ENCODE measurements around the gene AGPAT1.
"Not testable (repeated sequence)": the region's sequence is repeated elsewhere in the genome, so short reads cannot be mapped to it uniquely, and the experiment has no call there.

AGPAT1 gene

DNA sequence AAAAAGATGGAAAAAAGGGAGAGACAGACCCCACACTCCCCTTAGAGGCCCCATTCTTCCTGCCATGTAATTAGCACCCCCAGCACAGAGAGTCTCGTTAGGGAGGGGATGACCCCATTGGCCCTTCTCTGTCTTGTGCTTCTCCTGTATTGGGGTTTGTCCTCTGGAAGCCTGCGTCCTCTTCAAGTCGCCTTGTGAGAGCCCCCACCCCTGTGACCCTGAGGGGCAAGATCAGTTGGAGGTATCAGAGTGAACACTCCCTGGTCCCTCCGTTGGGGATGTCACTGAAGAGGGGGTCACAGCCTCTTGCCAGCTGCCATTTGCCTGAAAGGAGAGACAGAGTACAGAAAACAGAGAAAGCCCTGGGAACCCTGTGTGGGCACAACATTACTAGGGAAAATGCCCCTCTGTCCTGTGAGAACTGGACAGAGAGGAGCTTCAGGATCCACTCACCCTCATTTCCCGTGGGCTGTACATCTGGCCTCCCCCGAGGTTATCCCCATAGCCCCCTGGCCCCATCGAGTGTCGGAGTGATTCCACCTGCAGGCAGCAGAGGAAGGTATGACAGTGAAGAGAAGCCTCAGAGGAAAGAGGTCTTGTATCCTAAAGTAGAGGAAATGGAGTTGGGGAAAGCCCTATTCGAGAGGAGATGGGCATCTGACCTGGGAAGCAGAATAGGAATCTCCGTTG, 10.4 kb upstream of the AGPAT1 start:
- DNase-seq (ENCODE audit: low read depth) = not testable (repeated sequence)

DNA sequence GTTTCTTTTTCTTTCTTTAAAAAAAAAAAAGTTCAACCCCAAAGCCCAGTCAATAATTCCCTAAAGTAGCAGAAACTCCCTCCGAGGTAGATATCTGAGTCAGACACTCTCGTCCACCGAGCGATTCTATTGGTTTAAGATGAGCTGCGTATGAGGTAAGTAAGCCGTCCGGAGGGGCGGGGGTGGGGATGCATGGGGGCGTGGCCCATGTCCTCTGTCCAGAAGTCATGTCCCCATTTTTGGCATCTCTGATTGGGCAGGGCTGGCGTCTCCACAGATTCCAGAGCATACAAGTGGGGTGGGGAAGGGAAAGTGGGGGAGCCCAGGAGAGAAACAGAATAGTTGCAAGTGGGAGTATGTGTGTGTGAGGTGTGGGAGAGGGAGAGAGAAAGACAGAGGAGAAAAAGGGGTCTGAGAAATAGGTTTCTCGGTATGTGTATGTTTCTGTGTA, 9.8 kb upstream of the AGPAT1 start:
- peak; percentile 87 for DNase-seq (ENCODE audit: low read depth)

DNA sequence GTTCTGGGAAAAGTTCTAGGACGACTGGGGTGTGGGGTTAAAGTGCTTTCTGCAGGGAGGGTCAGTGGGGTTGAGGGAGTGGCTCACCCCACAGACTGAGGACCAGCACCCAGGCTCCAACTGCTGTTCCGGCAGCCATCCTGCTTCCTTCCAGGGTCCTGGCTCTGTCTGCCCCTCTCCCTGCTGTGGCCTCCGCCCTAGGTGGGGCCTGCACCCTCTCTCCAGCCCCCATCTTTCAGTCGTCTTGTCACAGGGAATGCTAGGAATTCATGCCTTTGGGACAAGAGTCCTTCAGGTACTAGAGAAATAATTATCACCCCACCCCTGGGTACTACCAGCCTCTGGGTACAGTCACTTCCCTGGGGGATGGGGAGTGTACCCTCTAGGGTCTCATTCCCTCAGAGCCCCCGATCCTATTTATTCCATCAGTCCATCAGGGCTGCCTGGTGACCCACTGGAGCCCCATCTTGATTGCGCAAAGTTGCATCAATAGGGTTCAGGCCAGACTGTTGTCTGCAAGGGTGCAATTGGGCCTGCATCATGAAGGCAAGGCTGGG, 8.3 kb upstream of the AGPAT1 start, which contains the start of gene AGER:
Gene AGER (minus strand): TSS at position 170 of the 557 bp plus-strand sequence. CDS start 31 bp downstream, at position 139.
- no peak for DNase-seq (ENCODE audit: low read depth)

DNA sequence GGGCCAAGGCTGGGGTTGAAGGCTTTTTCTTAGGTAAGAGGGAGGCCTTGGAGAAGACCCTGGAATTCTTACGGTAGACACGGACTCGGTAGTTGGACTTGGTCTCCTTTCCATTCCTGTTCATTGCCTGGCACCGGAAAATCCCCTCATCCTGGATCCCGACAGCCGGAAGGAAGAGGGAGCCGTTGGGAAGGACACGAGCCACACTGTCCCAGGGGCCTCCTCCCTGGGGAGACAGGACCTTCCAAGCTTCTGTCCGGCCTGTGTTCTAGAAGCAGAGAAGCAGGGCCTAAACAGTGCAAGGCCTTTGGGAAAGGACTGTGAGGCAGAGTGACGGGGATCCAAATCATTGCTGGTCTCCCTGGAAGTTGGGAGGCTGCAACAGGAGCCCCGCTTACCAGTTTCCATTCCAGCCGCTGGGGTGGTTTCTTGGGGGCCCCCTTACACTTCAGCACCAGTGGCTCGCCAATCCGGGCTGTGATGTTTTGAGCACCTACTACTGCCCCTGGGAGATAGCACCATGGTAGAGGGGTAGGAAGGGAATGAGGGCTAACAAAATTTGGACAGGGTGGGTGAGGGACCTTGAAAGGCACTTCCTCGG, 7.7 kb upstream of the AGPAT1 start:
- DNase-seq (ENCODE audit: low read depth) = no peak

DNA sequence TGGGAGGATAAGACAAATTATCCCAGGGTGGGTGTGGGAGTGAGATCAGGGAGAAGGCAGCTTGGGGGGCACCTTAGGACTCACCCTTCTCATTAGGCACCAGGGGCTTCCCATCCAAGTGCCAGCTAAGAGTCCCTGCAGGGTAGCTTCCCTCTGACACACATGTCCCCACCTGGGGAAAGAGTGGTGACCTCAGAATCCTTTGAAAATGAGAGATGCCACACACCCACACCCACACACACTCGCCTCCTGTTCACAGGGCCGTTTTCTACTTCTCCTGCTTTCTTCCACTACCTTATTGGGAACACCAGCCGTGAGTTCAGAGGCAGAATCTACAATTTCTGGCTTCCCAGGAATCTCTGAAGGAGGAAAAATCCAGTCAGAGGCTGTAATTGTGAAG, 7.1 kb upstream of the AGPAT1 start:
- DNase-seq (ENCODE audit: low read depth) = no peak

DNA sequence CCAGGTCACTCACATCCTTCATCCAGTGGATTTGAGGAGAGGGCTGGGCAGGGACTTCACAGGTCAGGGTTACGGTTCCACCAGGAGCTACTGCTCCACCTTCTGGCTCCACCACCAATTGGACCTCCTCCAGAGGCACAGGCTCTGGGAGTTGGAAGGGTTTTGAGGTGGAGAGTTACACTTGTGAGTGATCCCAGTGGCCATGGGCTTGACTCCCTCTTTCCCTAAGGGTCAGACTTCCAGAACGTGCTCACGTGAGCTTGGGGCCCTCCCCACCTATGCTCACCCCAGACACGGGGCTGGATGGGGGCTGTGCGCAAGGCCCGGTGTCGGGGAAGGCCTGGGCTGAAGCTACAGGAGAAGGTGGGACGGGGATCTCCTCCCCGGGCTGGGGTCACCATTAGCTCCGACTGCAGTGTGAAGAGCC, 6.7 kb upstream of the AGPAT1 start:
- DNase-seq (ENCODE audit: low read depth) = no peak

DNA sequence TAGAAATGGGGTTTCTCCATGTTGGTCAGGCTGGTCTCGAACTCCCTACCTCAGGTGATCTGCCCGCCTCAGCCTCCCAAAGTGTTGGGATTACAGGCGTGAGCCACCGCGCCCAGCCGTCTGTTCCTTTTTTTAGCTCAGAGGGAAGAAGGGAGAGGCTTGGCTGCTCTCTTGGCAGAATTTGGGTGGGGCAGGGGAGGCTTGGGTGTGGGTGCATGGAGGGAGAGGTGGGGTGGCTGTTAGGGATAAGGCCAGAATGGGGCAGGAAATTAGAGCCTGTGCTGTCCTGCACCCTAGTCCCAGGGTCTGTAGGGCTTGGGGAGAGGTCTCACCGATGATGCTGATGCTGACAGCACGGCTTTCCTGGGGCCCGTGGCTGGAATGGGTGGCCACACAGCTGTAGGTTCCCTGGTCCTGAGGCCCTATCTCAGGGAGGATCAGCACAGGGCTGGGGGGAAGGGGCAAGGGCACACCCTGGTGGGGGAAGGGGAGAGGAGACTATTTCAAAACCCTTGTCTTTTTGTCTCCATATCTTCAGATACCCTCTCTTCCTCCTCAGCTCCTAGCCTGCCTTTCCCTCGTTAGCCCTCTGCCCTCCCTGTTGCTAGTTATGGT, 6.1 kb upstream of the AGPAT1 start:
- no peak for DNase-seq (ENCODE audit: low read depth)

DNA sequence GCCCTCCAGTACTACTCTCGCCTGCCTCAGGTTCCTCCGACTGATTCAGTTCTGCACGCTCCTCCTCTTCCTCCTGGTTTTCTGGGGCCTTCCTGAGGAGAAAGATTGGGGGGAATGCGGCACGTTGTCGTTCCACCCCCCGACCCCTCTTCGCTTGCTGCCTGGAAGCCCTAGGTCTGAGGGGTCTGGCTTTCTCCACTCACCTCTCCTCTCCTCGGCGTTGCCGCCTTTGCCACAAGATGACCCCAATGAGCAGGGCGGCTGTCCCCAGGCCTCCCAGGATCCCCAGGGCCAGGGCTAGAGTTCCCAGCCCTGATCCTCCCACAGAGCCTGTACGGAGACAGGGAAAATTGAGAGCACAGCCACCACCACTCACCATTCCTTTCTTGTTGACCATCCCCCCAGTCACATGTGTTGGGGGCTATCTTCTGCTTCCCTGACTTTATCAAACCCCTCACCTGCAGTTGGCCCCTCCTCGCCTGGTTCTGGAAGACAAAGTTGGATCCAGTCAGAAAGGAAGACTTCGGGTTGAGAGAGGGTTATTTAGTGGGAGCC, 5.3 kb upstream of the AGPAT1 start:
- DNase-seq (ENCODE audit: low read depth) = no peak

DNA sequence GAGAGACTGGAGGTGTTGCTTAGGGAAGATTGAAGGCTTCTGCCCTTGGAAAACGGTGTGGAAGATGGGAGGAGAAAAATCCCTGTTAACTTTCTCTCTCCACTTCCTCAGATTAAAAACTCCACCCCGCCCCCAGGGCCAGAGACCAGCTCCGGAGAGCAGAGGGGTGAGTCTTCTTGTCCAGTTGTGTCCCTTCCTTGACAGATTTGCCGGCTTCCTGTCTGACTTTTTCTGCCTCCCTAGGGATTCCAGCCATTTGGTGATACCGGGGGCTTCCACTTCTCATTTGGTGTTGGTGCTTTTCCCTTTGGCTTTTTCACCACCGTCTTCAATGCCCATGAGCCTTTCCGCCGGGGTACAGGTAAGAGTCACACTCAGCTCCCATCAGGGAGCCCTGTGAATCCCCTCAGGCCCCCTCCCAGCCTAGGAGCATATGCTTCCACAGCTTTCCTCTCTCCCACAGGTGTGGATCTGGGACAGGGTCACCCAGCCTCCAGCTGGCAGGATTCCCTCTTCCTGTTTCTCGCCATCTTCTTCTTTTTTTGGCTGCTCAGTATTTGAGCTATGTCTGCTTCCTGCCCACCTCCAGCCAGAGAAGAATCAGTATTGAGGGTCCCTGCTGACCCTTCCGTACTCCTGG, 4.0 kb upstream of the AGPAT1 start:
- DNase-seq (ENCODE audit: low read depth) = no peak

DNA sequence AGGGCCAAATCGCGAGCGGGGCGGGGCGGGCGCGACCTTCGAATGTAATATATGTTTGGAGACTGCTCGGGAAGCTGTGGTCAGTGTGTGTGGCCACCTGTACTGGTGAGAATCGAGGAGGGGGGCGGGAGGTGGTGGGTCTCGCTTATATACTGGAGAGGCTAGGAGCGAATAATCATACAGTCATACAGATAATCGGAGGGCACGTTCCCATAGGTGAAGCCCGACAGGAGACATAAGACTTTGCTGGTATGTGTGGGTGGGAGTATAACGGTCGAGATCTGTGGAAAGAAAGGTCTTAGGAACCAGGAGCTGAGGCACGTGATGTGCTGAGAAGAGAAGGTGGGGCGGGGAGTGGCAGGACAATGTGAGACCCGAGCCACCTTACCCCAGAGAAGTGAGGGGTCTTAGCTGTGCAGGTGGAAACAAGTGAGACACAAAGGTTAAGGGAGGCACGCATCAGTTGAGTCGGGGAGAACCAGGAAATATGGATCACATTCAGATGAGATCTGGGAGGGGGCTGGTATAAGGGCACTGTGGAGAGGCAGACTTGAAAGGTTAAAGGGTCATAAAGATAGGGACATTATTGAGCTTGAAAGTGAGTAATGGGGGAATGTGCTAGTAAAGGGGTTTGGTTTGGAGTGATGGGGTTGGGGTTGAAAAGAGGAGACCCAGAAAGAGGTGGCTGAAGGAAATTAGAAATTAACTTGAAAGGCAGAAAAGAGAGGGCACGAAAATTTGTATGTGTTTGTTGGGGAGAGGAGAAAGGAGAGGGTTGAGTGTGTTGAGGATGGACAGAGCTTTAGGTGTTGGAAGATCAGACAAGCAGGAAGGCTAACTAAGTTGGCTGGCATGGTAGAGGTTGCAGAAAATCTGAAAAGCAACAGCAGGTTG, 2.9 kb upstream of the AGPAT1 start:
- no peak for DNase-seq (ENCODE audit: low read depth)

DNA sequence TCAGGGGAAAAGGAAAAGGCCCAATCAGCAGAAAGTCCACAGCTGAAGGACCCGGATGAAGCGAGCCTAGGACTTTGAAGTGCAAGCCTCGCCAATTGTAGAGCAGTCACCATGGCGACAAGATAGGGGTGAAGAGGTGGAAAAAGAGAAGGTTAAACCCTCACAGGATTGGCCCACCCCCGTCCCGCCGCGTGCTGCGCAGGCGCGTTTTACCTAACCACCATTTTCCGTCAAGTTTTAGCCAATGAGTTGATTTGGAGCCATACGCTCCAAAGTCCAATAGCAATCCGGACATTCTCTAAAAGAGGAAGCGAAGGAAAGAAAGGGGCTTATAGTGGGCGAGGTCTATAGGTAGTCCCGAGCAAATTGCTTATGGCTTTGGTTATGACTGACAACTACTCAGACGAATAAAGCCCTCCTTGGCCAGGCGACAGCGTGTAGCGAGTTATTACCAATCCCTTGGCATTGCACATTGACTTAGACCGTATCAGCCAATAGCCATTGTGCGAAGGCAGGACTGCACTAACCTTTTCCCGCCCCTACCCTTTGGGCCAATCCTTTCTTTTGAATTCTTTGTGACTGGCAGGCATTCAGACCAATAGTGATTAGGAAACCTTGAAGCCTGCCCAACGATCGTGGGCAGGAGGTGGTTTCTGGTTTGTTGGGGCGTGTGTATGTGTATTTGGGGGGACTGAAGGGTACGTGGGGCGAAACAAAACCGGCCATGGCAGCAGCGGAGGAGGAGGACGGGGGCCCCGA, 2.1 kb upstream of the AGPAT1 start, which contains the start of gene RNF5:
Gene RNF5 (plus strand): TSS at position 618 of the 759 bp plus-strand sequence. CDS start 107 bp downstream, at position 725.
- DNase-seq (ENCODE audit: low read depth) = peak; percentile 100

DNA sequence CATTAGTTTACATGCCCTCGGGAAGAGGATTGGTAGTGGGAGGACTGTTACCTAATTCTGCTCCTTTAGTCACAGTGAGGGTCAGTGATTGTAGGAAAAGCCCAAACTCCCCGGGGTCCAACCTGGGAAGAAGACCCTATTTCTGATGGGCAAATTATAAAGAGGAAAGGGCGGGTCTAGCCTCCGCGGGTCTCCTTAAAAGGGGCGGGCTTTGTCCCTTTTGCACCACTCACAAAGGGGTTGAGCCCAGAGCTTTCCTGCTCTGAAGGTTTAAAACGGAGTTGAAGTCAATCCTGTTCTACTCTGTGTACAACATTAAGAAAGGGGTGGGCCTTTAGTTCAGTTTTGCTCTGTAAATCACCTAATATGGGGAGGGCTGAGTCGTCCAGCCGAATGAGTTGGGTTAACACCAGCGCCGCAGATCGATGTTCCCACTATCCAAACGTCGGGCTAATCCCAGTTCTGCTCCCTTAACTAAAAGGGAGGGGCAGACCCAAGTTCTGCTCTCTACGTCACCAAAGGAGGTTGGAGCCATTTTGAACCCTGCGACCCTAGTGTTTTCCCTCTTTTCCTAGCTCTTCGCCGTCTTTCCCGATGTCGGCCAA, 1.4 kb upstream of the AGPAT1 start:
- no peak for DNase-seq (ENCODE audit: low read depth)

DNA sequence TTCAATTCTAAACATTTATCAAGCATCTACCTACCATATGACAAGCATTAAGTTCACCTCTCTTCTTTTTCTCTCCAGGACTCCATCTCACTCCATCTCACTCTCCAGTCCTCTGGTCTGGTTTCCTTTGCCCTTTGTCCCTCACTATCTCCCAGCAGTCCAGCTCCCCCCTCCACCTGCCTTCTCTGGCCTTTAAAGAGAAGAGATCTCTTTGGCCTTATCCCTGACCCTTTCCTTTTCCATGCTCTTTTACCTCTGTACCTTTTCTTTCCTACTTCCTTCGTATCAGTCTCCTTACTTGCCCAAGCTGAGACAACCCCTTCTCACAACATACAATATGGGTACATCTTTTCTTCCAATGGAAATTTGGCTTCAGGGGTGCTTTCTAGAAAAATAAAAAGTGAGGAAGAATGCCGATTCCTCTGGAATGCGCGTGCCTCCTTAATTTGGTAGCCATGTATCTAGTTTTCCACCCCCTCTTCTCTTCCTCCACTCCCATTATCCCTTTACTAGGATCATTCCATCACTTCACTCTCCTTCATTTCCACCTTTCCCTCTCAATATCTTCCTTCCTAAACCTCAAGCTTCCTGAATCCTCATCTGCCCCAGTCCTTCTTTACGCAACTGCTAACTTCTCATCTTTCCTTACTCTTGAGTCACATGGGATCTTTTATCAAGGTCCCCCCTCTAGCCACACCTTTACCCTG, 745 bp upstream of the AGPAT1 start:
- DNase-seq (ENCODE audit: low read depth) = no peak

DNA sequence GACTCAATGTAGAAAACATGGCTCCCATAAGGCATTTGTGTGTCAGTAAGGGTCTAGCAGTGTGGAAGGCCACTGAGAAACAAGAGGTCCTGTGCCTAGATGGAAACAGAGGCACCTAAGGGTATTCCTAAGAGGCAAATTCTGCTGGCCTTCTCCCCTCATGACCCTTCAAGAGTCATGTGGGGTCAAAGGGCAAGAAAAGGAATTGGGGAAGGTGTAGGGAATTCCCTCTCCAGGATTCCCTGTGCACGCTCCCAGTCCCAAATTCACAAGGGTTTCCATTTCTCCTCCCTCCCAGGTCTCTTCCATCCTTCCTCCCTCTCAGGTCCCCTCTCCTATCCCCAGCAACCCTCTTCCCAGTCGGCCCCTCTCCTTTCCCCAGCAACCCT, 568 bp downstream of the AGPAT1 start:
- DNase-seq (ENCODE audit: low read depth) = no peak

DNA sequence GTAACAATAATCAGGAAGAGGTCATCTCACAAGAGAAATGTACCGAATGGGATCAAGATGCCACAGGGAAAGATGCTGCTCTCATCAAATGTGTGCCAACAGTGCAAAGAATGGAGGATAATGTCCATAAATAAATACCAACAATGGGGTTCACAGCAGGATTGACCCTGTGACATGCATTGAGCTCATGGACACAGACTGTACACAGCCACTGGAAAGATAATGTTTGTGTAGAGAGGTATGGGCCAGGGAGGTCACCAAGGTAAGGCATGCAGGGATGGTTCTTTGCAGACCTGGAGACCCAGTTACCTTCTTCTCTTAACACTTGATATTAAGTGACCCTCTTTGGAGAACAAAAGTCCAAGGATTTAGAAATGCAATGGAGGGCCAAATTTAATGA, 1.5 kb downstream of the AGPAT1 start:
- no peak for DNase-seq (ENCODE audit: low read depth)

DNA sequence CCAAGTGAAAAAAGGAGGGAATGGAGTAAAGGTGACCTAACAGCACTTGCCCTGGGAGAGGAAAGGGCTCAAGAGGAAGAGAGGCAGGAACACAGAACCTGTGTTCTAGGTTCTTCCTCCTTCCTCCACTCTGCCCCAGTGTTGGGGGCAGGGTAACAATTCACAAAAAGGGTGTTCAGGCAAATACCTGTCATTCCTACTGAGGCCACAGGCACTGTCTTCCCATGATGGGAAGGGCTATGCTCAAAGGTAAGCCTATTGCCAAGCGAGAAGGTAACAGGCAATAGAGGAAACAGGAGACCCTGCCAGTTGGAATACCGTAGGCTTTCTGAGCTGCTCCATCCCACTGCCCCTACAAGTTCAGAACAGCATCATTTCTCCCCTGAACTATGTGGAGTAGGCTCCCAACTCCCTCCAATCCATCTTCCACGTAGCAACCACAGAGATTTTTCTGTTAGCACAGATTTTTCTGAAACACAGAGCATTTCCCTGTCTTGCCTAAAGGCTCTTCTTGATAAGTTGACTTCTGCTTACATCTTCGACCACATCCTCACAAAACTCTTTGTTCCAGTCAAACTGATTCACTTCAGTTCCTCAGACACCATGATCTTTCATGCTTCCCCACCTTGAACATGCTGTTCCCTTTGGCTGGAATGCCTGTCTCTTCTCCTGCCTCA, 2.7 kb downstream of the AGPAT1 start:
- DNase-seq (ENCODE audit: low read depth) = no peak

DNA sequence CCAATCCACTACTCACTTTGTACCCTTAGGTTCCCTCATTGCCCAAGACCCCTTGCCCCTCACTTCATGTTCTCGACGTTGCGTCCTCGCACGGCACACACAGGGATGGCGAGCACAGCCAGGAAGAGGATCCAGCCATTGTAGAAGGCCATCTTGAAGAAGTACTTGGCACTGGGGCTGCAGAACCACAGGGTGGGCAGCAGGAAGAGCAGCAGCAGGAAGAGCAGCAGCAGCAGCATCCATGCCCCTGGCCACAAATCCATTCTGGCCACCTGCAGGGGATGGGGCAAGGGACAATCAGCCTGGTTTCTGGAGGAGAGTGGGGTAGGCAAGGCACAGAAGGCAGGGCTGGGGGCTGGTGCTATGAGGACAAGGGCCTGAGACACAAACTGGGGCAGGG, 4.7 kb downstream of the AGPAT1 start:
- no peak for DNase-seq (ENCODE audit: low read depth)

DNA sequence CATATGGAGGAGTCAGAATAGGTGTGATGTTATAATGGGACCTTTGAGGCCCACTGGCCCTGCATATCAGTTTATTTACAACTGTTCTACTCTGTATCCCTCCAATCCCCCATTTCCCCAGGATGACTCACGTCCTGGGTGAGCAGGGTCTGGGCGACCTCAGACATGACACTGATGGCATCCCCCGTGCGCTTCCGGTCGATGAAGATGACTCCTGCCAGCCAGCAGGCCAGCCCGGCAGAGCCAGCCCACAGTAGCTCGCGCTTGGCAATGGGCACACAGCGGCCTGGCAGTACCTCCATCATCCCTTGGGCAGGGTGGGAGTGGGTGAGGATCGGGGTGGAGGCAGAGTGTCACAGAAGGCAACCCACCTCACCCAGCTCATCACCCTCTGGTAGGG, 5.6 kb downstream of the AGPAT1 start:
- DNase-seq (ENCODE audit: low read depth) = no peak
